HepG2 (cell line): ENCODE measurements around the gene ZFAND2B. TPM values are rescaled to one million over a fixed set of nuclear protein-coding genes. Genes with fewer than 3 reads are reported as not detected.

Experiments used
- ATF1 ChIP-seq: IDR thresholded peaks from 2 replicates; pipeline ENCODE4 v1.6.1; 2016; ENCODE audit warnings: mild to moderate bottlenecking, control low read depth
- CHD4 ChIP-seq: fragments of 200-600 bp; sonication (generic); IDR thresholded peaks from 2 replicates; pipeline ENCODE4 v1.7.0; 2017; ENCODE audit warnings: mild to moderate bottlenecking, low read length, borderline replicate concordance
- EP300 ChIP-seq, 3 experiments: sonication (generic) in 1 of 3; formaldehyde crosslinking in 1 of 3; IDR thresholded peaks; 2 replicates each; pipeline versions ENCODE4 v1.5.1 to v1.6.1; 2011 to 2020; ENCODE audit warnings: low read depth in 2 of 3, low read length in 2 of 3, borderline replicate concordance in 1 of 3, improper control_type of control experiment in 1 of 3, mild to moderate bottlenecking in 1 of 3, missing genetic modification reagents in 1 of 3, moderate library complexity in 1 of 3
- HDAC1 ChIP-seq: sonication (generic); formaldehyde crosslinking; IDR thresholded peaks from 2 replicates; pipeline ENCODE4 v1.5.1; 2020; ENCODE audit warnings: mild to moderate bottlenecking, missing genetic modification reagents
- HMGA1 ChIP-seq: sonication (generic); formaldehyde crosslinking; conservative IDR thresholded peaks from 2 replicates; pipeline ENCODE4 v1.4.0; 2020; ENCODE audit warnings: missing genetic modification reagents
- MAFG ChIP-seq: sonication (generic); formaldehyde crosslinking; IDR thresholded peaks from 2 replicates; pipeline ENCODE4 v1.5.1; 2020; ENCODE audit warnings: mild to moderate bottlenecking, missing genetic modification reagents
- NAIF1 ChIP-seq: sonication (generic); formaldehyde crosslinking; IDR thresholded peaks from 2 replicates; pipeline ENCODE4 v1.5.0; 2020; ENCODE audit warnings: mild to moderate bottlenecking, missing genetic modification reagents, borderline replicate concordance
- NCOA1 ChIP-seq: sonication (generic); formaldehyde crosslinking; IDR thresholded peaks from 2 replicates; pipeline ENCODE4 v1.9.0; 2021; ENCODE audit warnings: missing genetic modification reagents
- NONO ChIP-seq, 2 experiments: fragments of 450-650 bp in 1 of 2; sonication (generic) in 1 of 2; formaldehyde crosslinking in 1 of 2; IDR thresholded peaks in 1 of 2; conservative IDR thresholded peaks in 1 of 2; 2 replicates each; pipeline versions ENCODE4 v1.6.1 to v1.8.0; 2017 to 2022; ENCODE audit warnings: mild to moderate bottlenecking in 1 of 2, missing genetic modification reagents in 1 of 2, moderate library complexity in 1 of 2
- WIZ ChIP-seq: sonication (generic); formaldehyde crosslinking; IDR thresholded peaks from 2 replicates; pipeline ENCODE4 v1.5.1; 2020; ENCODE audit warnings: mild to moderate bottlenecking, missing genetic modification reagents
- ZEB1 ChIP-seq: IDR thresholded peaks from 2 replicates; pipeline ENCODE4 v1.6.1; 2012; ENCODE audit warnings: mild to moderate bottlenecking, low read depth, inconsistent platforms; ENCODE audit not compliant: insufficient replicate concordance
- ZNF17 ChIP-seq: sonication (generic); formaldehyde crosslinking; IDR thresholded peaks from 2 replicates; pipeline ENCODE4 v1.5.0; 2020; ENCODE audit warnings: mild to moderate bottlenecking, missing genetic modification reagents
- ZNF234 ChIP-seq: sonication (generic); formaldehyde crosslinking; conservative IDR thresholded peaks from 2 replicates; pipeline ENCODE4 v1.5.1; 2020; ENCODE audit warnings: mild to moderate bottlenecking, missing genetic modification reagents
- ZNF367 ChIP-seq: sonication (generic); formaldehyde crosslinking; IDR thresholded peaks from 2 replicates; pipeline ENCODE4 v1.4.0; 2020; ENCODE audit warnings: missing genetic modification reagents, borderline replicate concordance
- ZNF382 ChIP-seq: sonication (generic); formaldehyde crosslinking; IDR thresholded peaks from 2 replicates; pipeline ENCODE4 v1.5.0; 2020; ENCODE audit warnings: missing genetic modification reagents, mild to moderate bottlenecking, borderline replicate concordance
- ZNF44 ChIP-seq: sonication (generic); formaldehyde crosslinking; IDR thresholded peaks from 2 replicates; pipeline ENCODE4 v1.5.1; 2020; ENCODE audit warnings: mild to moderate bottlenecking, missing genetic modification reagents
- ZNF547 ChIP-seq: sonication (generic); formaldehyde crosslinking; IDR thresholded peaks from 2 replicates; pipeline ENCODE4 v1.5.1; 2020; ENCODE audit warnings: mild to moderate bottlenecking, missing genetic modification reagents
- ZNF567 ChIP-seq: sonication (generic); formaldehyde crosslinking; IDR thresholded peaks from 2 replicates; pipeline ENCODE4 v1.8.1; 2023; ENCODE audit warnings: mild to moderate bottlenecking, missing genetic modification reagents, borderline replicate concordance
- ZNF574 ChIP-seq: sonication (generic); formaldehyde crosslinking; IDR thresholded peaks from 2 replicates; pipeline ENCODE4 v1.4.0; 2020; ENCODE audit warnings: missing genetic modification reagents
- polyA plus RNA-seq, 8 experiments: library from polyadenylated mRNA; depleted of rRNA in 3 of 8; stranded (reverse) in 7 of 8; unstranded in 1 of 8; fragments of >200 nt; fragmentation: Illumina TruSeq in 4 of 8; extraction: Trizol in 4 of 8; gene quantifications; 2 replicates each; pipeline versions ENCODE4 v1.2.1 to v1.2.3, GENCODE V29; 2011 to 2016; ENCODE audit warnings: low read depth in 4 of 8, missing spikeins in 1 of 8, mixed read lengths in 1 of 8; ENCODE audit not compliant: insufficient read depth in 1 of 8
- total RNA-seq, 5 experiments: library from RNA; depleted of rRNA; stranded (reverse); fragments of >200 nt; fragmentation: Illumina TruSeq; extraction: Trizol; gene quantifications; 2 replicates each; pipeline ENCODE4 v1.2.3, GENCODE V29; 2016; ENCODE audit warnings: low read depth in 1 of 5
- TF ChIP-seq, protein P1 (sequence below): IDR thresholded peaks from 2 replicates; pipeline ENCODE4 v1.6.1; 2012; ENCODE audit warnings: low read depth, low read length, improper control_type of control experiment

Gene ZFAND2B
- total and polyA plus RNA-seq, 2 of the 13 experiments (the other 11 are each of a cell fraction or from before 2014, with no cell fraction given) = 53.3 to 115 TPM

DNA sequence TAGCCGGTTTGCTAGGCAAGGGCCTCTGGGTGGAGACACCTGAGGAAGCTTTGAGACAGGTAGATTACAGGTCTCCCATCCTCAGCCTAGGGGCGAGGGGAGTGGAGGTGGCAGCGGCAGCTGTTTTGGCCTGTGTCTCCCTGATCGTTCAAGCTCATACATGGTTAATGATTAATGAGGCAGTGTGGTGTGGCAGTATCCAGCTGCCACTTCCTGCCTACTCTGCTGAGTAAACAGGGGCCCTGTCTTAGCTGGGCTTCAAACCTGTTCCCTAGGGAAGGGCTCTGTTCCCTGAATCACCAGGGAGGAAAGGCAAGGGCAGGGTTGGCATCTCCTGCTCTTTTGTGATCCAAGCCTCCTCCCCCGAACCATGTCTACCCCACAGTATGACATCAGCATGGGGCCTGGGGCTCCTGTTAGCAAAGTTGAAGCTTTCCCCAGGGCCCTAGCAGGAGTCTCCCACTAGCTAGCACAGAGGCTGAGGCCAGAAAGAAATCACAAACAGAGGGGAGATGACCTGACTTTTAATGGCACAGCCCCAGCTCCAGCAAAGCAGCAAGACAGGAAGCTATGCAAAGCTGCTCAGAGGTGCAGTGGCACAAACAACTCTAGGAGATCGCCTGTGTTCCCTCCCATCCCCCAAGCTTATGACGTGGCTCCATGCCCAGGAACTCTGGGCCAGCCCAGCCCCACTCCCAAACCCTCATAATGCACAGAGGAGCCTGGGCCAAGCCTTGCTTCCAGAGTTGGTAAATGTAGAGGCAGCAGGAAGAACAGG, 42.8 kb downstream of the ZFAND2B start (continued):
- TF ChIP-seq NAIF1 (CRISPR knock-in tag) (no peak), HDAC1 (CRISPR knock-in tag) (peak; percentile 86), ZEB1 (peak; percentile 62), ZNF234 (CRISPR knock-in tag) (no peak), ZNF367 (CRISPR knock-in tag) (no peak), CHD4 (no peak), HMGA1 (CRISPR knock-in tag) (no peak), EP300 (IDR thresholded peaks at IDR 0.05; ENCODE audit: low read depth in 2 of 2, low read length in 2 of 2) (peak in 1 of 2 experiments; percentile 65; a peak in 2 of 4 replicates), EP300 (CRISPR knock-in tag; IDR thresholded peaks at IDR 0.05; ENCODE audit: borderline replicate concordance) (no peak), WIZ (CRISPR knock-in tag) (no peak), ZNF547 (CRISPR knock-in tag) (peak; percentile 63; the same call in 1 of the 2 replicates), ZNF567 (CRISPR knock-in tag) (0 out of 2 replicates have a peak, but pooled peaks have one; percentile 9), ZNF382 (no peak), ZNF17 (no peak), NONO (IDR thresholded peaks at IDR 0.05) (no peak), NONO (CRISPR knock-in tag; conservative IDR thresholded peaks at IDR 0.05) (peak; percentile 94), ZNF574 (peak; percentile 80), ATF1 (CRISPR knock-in tag) (peak; percentile 87), ZNF44 (no peak), NCOA1 (CRISPR knock-in tag) (no peak), MAFG (no peak)
- TF ChIP-seq, protein P1, sequence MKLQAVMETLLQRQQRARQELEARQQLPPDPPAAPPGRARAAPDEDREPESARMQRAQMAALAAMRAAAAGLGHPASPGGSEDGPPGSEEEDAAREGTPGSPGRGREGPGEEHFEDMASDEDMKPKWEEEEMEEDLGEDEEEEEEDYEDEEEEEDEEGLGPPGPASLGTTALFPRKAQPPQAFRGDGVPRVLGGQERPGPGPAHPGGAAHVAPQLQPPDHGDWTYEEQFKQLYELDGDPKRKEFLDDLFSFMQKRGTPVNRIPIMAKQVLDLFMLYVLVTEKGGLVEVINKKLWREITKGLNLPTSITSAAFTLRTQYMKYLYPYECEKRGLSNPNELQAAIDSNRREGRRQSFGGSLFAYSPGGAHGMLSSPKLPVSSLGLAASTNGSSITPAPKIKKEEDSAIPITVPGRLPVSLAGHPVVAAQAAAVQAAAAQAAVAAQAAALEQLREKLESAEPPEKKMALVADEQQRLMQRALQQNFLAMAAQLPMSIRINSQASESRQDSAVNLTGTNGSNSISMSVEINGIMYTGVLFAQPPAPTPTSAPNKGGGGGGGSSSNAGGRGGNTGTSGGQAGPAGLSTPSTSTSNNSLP = 0 out of 2 replicates have a peak, but pooled peaks have one; percentile 17
